ENCODE data around the gene INPP4B.
"Not testable (repeated sequence)": the region's sequence is repeated elsewhere in the genome, so short reads cannot be mapped to it uniquely, and the experiment has no call there.

INPP4B gene

DNA sequence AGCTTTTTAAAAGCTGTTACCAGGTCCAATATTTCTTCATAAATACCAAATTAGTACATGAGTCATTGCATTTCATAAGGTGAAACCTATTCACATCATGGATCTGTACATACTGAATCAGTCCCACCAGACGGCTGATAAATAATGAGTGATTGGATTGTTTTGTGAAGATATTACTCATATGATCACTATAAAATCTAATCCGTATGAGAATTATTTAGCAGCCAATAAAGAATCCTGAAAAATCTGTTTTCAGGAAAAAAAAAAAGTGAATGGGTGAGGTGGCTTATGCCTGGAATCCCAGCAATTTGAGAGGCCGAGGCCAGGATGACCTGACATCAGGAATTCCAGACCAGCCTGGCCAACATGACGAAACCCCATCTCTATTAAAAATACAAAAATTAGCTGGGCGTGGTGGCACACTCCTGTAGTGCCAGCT, 438.1 kb downstream of the INPP4B start:
- DNase-seq (ENCODE audit: low spot score), result no peak

DNA sequence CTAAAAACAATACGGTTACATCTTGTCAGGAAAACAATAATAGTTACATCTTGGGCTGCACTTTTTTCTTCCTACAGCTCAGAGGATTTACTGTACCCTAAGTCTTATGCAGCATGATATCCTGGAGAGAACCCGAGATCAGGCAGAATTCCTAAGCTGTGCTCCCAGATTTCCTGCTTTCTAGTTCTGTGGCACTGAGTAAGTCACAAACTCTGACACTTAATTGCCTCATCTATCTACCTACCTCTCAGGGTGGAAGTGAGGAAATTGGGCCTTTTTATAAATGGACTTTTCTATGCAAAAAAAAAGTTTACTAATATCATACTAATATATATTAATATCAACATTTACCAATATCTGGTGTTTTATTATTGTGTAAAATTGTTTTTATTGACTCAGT, 438.5 kb downstream of the INPP4B start:
- DNase-seq (ENCODE audit: low spot score), result no peak

DNA sequence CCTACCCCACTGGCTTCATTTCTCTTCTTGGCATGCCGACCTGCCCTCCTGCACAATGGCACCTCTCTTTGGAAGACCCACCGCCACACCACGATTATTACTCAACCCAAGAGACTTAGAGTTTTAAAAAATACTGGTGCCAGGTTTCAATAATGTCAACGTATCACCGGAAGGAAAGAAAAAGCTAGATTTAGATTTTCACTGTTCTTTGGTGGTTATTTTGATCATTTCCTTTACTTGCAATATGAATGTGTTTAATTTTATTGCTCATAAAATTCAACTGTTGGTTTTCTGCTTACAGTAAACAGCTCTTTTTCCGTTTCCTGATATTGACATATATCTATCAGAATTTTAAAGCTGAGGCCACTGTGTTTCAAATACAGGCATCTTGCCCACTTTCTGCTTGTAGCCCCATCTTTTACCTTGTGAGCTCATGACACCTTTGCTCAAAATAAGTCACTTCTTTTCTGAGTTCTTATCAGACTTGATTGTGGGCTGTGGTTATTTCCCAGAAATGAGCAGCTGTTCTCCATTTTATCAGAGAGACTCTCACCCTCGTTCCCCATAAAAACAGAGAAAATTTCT, 439.1 kb downstream of the INPP4B start:
- DNase-seq (ENCODE audit: low spot score), result no peak

DNA sequence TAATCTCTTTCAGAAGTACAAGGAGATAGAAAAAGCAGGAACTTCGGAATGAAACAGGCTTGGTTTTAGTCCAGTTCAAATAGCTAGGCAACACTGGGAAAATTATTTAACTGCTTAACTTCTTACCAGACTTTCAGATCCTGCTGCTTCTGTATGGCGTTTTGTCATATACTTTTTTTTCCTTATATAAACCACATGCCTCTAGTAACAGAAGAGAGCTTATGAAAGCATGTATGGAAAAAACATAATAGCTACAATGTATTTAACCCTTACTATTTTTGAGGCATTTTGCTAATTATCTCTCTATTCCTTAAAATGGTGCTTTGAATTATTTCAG, 439.6 kb downstream of the INPP4B start:
- DNase-seq (ENCODE audit: low spot score), result no peak

DNA sequence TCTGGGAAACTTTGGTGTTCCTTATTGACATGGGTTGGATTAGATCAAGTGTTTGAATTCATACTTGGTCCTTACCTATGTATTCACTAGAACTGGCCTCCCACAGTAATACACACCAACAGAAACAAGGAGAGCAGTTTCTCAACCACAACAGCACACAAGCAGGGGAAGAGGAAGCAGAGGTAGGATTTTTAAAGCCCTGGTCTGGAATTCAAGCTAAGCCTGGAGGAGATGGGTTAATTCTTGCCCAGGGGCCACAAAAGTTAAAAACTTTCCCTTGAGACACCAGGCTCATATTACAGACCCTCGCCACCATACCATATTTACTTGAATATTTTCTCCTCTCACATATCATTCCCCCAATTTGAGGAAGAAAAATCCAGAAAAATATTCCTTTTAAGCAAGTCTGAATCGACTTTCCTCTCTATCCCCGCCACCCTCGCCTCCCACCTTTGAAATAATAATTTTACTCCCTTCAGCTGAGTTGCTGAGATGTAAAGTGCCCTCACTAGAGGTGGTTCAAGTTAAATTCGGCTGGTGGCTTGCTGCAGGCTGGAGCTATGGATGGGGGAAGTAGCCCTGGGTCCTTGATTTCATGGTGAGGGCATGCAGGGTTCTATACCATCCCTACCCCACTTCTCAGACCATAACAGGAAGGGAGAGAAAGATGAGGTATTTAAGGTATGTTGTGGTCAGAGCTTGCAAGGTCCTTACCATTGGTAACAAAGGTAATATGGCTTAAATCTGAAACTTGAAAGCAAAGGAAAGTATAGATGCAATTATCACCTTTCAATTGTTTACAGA, 440.2 kb downstream of the INPP4B start:
- no peak for DNase-seq (ENCODE audit: low spot score)

DNA sequence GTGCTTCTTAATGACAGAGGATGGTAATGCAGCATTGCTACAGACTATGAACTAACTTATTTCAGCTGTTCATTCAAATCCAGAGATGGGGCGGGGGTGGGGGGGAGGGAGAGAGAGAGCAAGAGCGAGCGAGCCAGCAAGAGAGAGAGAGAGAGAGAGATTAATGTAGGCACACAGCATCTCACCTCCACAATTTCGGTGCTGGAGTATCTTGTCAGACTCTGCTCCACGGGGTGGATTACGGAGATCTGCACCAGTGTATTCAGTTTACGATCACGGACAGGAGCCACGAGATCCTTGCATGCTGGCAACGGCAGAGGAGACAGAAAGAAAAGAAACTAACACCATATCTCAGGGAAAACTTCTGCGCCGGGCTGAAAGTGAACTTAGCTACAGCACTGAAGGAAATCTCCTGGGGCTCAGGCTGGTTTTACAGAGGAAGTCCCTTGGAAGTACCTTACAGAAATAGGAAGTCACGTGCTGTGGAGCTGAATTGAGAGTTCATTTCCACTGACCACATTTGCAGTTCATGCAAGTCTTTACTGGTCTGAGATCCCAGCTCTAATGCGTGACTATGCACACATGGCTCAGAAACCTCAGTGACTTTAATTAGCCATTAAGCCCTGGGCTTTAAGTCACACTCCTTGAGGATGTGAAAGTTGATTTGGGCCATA, 440.9 kb downstream of the INPP4B start:
- peak; percentile 39 for DNase-seq (ENCODE audit: low spot score)

DNA sequence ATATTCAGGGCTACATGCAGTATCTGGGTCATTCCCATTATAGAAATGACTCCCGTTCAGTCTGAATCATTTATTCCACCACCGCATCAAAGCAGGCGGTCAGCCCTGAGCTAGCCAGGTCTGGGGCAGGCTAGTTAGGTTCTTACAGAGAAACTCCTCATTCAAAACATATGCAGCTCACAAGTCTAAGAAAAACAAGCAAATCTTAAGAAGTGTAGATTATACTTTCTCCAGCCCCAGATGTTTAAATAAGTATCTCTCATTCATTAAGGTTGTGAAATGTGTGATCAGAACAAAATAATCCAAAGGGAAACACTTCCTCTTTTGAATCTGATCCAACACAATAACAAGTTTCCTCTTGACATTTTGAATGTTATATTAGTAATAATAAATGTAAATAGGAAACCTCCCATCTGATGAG, 441.9 kb downstream of the INPP4B start:
- DNase-seq (ENCODE audit: low spot score), result no peak

DNA sequence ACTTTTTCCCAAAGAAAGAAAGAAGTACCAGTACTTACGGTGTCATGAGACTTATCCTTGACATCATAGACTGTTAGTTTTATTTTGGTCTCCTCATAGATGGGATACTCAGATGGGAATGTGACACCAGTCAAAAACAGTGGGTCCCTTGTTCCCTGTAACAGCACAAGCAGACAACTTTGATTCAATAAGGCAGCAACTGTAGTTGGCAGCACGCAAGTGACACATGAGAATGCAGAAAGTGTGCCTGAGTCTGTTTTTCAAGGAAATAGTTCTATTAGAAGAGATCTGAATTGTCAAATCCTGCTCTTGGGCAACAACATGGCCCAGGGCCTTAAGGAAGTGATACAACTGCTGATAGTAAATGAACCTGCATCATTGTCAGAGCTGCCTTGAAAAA, 443.2 kb downstream of the INPP4B start:
- DNase-seq (ENCODE audit: low spot score), result peak; percentile 16

DNA sequence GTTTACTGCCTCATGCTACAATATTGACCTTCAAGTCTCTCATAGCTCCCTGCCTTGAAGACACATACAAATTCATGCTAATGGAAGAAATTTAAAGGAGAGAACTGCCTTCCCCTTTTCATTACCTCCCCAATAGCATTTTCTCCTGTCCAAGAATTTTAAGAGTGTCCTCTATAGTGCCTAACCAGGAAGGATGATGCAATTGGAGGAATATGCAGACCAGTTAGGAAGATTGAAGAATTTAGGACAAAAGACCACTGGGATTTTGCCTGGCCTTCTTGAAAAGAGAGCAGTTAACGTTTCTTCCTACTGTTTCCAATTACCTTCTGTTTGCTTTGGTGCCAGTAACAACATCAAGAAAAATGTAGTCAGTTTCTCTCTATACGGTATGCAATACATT, 443.9 kb downstream of the INPP4B start:
- no peak for DNase-seq (ENCODE audit: low spot score)

DNA sequence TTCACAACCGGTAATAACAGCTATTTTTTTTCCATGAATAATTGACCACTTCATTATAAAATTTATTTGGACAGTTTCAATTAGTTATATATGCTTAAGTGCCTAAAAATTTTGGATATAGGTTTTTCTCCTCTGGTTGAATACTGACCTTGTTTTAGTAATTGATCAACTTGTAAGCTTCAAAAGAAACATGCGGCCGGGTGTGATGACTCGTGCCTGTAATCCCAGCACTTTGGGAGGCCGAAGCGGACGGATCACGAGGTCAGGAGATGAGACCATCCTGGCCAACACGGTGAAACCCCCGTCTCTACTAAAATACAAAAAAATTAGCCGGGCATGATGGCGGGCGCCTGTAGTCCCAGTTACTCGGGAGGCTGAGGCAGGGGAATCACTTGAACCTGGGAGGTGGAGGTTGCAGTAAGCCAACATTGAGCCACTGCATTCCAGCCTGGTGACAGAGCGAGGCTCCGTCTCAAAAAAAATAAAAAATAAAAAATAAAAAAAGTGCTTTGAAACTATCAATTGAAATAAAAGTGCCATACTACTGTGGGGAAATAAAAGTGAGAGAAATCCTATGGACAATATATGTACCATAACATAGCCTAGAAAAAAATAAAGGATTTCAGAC, 448.6 kb downstream of the INPP4B start:
- DNase-seq (ENCODE audit: low spot score), result not testable (repeated sequence)

DNA sequence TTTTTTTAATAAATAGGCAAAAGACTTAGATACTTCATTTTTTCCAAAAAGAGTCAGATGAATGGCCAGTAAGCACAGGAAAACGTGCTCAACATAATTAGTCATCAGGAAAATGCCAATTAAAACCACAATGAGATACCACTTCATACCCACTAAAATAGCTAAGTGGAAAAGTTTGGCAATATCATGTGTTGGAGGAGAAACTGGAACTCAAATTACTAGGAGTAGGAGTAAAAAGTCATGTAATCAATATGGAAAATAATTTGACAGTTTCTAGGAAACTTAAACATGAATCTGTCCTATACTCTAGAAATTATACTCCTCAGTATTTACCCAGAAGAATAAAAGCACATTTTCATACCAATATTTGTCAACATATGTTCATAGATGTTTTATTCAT, 449.8 kb downstream of the INPP4B start:
- DNase-seq (ENCODE audit: low spot score), result no peak

DNA sequence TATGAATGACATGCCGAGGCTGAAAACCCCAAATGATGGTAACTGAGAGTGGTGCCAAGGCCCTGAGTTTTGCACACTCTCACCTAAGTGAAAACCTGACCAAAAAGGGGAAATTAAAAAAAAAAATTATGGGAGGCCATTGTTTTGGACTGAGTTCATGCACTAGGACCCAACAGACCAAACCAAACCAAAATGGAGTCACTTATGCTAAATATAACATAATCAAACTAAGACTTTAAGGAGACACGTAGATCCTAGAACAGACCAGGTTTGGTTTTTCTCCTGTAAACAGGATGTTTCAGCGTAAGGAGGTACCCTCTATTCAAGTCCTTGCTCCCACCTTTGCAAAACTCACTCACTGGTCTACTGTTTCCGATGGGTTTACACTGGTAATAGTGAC, 453.0 kb downstream of the INPP4B start:
- DNase-seq (ENCODE audit: low spot score), result no peak

DNA sequence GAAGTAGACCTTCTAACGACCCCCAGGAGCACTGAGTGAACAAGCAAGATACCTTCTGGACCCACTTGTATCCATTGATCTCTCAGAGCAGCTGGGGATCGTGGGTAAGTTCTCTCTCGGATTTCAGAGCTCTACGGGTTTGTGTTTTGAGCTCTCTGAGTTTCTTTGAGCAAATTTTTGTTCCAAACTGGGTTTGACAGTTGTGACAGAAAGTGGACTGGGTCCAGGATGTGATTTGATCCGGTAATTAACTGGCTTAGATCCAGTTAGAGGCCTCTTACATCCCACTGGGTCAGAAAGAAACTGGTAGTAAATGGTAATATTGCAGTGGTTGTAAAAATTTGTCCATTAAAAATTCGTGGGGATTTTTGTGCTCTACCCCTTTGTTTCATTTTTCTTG, 459.2 kb downstream of the INPP4B start:
- no peak for DNase-seq (ENCODE audit: low spot score)

DNA sequence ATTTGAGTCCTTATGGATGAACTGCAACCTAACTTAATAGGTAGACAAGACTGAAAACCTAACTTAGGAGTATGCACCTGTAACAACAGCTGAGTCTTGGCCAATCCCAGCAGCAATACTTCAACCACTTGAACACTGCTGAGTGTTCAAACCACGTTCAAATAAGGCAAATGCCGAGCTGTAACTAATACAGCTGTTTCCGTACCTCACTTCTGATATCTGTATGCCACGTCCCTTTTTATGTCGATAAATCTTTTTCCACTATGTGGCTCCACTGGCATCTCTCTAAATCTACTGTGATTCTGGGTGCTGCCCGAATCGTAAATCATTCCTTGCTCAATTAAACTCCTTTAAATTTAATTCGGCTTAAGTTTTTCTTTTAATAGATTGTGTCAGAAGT, 459.7 kb downstream of the INPP4B start:
- no peak for DNase-seq (ENCODE audit: low spot score)

DNA sequence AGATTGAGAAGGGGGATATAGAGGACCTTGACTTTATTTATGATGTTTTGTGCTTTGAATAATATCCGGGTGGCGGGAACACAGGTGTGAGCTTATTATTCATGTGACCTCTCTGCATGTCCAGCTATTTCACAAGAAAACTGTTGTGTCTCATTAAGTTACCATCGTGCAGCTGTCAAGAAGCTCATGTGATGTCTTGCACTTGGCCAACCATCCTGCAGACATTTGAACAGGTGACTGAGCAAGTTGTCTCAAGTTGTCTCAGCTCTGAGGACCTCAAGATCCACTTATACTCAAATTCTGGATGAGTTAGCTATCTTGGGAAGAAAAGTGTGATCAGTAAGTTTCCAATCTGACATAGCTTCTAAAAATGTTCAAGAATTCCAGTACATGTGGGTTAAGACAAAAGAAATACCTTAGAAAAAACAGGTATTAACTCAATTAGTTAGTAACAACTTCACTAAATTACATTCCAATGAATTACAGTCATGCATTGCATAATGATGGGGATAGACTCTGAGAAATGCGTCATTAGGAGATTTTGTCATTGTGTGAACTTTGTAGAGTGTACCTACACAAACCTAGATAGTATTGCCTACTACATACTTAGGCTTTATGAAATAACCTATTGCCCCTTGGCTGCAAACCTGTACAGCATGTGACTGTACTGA, 462.2 kb downstream of the INPP4B start:
- DNase-seq (ENCODE audit: low spot score), result no peak

DNA sequence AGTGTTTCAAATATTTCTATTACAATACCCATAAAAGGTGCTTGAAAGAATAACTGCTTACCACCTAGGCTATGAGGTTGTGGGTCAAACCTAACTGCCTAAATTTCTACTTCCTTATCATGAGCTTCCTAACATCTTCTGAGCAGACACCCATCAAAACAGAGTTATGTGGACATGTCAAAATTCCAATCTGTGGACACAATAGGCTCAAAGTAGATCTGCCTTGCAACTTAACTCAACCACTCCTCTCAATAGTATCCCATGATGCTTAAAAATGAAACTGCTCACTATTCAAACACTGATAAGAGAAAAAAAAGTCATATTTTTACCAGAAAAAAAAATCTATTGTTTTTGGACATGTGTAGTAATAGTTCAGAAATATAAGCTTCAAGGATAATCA, 462.7 kb downstream of the INPP4B start:
- no peak for DNase-seq (ENCODE audit: low spot score)

DNA sequence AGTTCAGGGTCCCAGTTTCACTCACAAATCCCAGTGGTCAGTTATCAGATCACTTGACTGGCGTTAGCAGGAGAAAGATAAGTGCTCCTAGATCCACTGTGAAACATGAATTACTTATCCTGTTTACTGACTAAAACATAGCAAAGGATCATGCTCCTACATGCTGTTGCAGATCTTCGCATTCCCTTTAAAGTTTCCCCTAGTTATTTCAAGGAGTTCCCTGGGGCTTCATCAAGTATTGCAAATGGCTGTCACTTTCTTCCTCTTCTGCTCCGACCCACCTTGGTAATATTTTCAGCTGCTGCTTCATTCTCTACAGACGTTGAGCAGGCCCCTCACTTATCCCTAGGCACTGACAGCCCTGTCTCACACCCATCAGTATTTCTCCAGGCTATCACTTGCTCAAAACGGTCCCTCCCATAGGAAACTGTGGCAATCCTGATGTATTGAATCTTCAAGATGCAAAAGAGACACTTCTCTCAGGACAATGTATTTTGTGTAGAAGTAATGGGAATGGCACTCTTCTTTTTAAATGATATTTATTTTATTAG, 466.0 kb downstream of the INPP4B start:
- DNase-seq (ENCODE audit: low spot score), result no peak

DNA sequence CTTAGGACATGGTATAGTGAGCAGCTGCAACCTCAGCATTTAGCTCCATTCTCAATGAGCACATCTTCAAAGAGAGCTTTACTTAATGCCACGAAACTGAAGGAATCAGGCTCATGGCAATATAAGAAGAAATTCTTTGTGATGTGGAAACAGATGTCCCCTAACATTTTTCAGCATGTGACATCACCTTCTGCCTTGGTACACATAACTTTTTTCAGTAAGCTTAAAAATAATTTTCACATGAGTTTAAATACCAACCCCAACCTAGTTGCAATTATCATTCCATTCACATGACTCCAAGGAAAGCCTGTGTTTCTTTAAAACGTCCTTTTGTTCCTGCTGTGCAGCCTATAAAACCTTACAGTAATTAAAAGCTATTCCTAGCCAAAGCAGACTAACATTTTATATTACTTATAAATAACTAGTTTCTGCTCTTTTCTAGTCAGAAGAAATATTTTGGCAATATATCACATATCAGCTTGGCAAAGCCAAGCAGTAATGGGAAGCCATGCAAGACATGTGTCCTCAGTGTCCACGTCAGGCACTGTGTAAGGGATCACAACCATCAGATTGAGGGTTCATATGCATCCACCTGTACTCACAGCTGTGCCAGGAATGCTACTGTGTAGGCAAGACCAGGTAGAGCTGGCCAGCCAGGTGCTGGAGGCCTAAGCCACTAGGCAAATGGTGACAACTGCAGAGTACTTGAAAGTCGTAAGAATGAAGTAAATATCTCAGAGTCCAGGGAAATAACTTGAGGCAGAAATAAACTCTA, 466.6 kb downstream of the INPP4B start:
- no peak for DNase-seq (ENCODE audit: low spot score)

DNA sequence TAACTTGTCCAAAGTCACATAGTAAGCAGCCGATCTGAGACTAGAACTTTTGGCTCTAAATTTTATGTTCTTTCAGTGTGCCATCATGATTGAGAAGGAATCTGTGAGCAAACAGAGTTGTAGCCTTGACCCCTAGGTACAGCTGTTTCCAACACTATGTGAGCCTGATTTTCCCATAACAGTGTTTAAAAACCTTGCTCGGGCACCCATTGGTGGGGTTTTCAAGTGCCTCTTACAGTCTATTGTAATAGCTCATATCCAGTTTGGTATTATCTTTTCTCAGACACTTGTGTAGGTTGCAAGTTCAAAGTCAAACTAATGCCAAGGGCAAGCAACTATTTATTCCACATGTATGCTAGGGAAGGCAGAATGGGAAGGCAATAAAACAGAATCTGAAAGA, 467.9 kb downstream of the INPP4B start:
- DNase-seq (ENCODE audit: low spot score), result no peak

DNA sequence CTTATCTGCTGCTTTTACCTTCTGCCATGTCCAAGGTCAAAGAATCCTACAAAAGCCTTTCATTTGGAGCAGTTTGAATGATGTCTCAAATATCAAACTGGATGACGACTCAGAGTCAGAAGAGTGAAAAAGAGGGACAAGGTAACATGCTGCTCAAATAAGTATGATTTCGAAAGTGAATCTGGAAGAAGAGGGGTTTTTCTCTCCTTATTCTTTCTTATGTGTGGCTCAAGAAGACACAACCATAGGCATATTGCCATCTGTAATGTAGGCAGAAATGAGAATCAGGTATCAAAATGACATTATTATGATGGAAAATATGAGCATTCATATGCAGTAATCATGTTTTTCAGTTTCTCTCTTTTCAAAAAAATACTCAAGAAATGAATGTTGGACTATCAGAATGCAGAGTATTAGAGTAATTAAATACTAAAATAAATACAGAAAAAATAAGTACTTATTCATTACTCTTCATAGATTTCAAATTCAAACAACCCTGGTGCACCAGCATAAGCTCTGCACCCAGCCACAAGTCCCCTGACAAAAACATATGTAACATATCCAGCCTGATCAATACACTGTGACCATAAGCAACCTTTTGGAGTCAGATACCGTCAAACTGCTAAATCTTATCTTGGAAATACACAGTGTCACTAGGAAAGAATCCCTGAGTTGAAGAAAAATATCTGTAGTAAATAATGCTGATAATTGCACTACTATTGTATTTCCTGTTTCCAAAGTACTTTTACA, 468.6 kb downstream of the INPP4B start:
- DNase-seq (ENCODE audit: low spot score), result no peak

DNA sequence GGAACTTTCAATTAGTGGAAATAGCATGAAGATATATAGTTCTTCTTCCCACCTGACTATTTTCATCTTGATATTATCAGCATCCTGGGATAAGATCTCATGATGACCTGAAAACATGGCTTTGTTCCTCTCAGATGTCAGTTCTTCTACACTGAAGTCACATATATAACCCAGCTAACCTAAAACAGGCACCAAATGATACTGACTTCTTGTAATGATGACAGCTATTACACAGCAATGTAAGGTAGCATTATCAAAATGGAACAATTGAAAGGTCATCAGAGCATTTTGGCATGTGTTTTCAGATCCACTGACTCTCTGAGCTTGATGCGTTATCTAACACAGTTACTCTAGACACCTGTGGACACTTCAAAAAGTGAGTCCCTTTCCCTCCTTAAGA, 469.9 kb downstream of the INPP4B start:
- no peak for DNase-seq (ENCODE audit: low spot score)
